H9 (cell line): ENCODE results near the gene UBXN10. TPM values are rescaled to one million over a fixed set of nuclear protein-coding genes. Genes with fewer than 3 reads are reported as not detected.

Source experiments
- DNase-seq: peaks from one replicate; pipeline ENCODE4 v3.0.0-alpha.2; 2017
- H2AFZ ChIP-seq: one replicate; pipeline ENCODE4 v1.6.1; 2013; ENCODE audit warnings: mild to moderate bottlenecking, low read length, control low read depth, moderate library complexity
- H2AK5ac ChIP-seq: 2 replicates; pipeline ENCODE4 v1.6.1; 2013; ENCODE audit warnings: low read length, control low read depth, mixed read lengths; ENCODE audit not compliant: insufficient read length
- H2BK120ac ChIP-seq: one replicate; pipeline ENCODE4 v1.6.1; 2013; ENCODE audit warnings: low read depth, mild to moderate bottlenecking, low read length, control low read depth, inconsistent platforms; ENCODE audit not compliant: poor library complexity, severe bottlenecking
- H2BK12ac ChIP-seq: 2 replicates; pipeline ENCODE4 v1.6.1; 2013; ENCODE audit warnings: low read length, control low read depth, mixed read lengths, low read depth; ENCODE audit not compliant: insufficient read length
- H2BK15ac ChIP-seq: 2 replicates; pipeline ENCODE4 v1.6.1; 2013; ENCODE audit warnings: low read depth, low read length, control low read depth
- H2BK20ac ChIP-seq: one replicate; pipeline ENCODE4 v1.6.1; 2013; ENCODE audit warnings: low read depth, mild to moderate bottlenecking, low read length, control low read depth, inconsistent platforms; ENCODE audit not compliant: poor library complexity, severe bottlenecking
- H2BK5ac ChIP-seq: 2 replicates; pipeline ENCODE4 v1.6.1; 2013; ENCODE audit warnings: low read length, control low read depth, mixed read lengths; ENCODE audit not compliant: insufficient read length
- H3K14ac ChIP-seq: 2 replicates; pipeline ENCODE4 v1.6.1; 2013; ENCODE audit warnings: low read length, control low read depth; ENCODE audit not compliant: insufficient read depth
- H3K18ac ChIP-seq: 2 replicates; pipeline ENCODE4 v1.6.1; 2013; ENCODE audit warnings: low read depth, mild to moderate bottlenecking, mixed read lengths, low read length, control low read depth; ENCODE audit not compliant: insufficient read length
- H3K23ac ChIP-seq: 2 replicates; pipeline ENCODE4 v1.6.1; 2013; ENCODE audit warnings: low read length, control low read depth, mixed read lengths, low read depth; ENCODE audit not compliant: insufficient read length
- H3K23me2 ChIP-seq: 2 replicates; pipeline ENCODE4 v1.6.1; 2013; ENCODE audit warnings: low read depth, mild to moderate bottlenecking, mixed read lengths, low read length, control low read depth; ENCODE audit not compliant: insufficient read length, poor library complexity, severe bottlenecking
- H3K27ac ChIP-seq: 2 replicates; pipeline ENCODE4 v1.5.1; 2013; ENCODE audit warnings: low read length, control low read depth, mixed read lengths, low read depth; ENCODE audit not compliant: insufficient read length
- H3K27me3 ChIP-seq: 2 replicates; pipeline ENCODE4 v1.6.1; 2013; ENCODE audit warnings: low read length, control low read depth, inconsistent platforms; ENCODE audit not compliant: insufficient read depth
- H3K4ac ChIP-seq: 2 replicates; pipeline ENCODE4 v1.6.1; 2013; ENCODE audit warnings: low read depth, mild to moderate bottlenecking, control low read depth, inconsistent platforms, low read length, moderate library complexity
- H3K4me1 ChIP-seq: 2 replicates; pipeline ENCODE4 v1.6.1; 2013; ENCODE audit warnings: low read length, control low read depth, inconsistent platforms; ENCODE audit not compliant: insufficient read depth
- H3K4me2 ChIP-seq: 2 replicates; pipeline ENCODE4 v1.6.1; 2013; ENCODE audit warnings: low read length, control low read depth, mixed read lengths; ENCODE audit not compliant: insufficient read length, insufficient read depth
- H3K56ac ChIP-seq: 2 replicates; pipeline ENCODE4 v1.6.1; 2013; ENCODE audit warnings: low read depth, mild to moderate bottlenecking, mixed read lengths, low read length, control low read depth; ENCODE audit not compliant: insufficient read length
- H3K79me1 ChIP-seq: 2 replicates; pipeline ENCODE4 v1.6.1; 2013; ENCODE audit warnings: low read depth, mild to moderate bottlenecking, moderate library complexity, low read length, control low read depth, inconsistent platforms; ENCODE audit not compliant: insufficient read depth, poor library complexity, severe bottlenecking
- H3K79me2 ChIP-seq: 2 replicates; pipeline ENCODE4 v1.6.1; 2013; ENCODE audit warnings: low read length, control low read depth, inconsistent platforms; ENCODE audit not compliant: insufficient read depth
- H3K9ac ChIP-seq: 2 replicates; pipeline ENCODE4 v1.6.1; 2013; ENCODE audit warnings: low read length, control low read depth, mixed read lengths; ENCODE audit not compliant: insufficient read length; ENCODE audit errors: extremely low read depth
- H3K9me3 ChIP-seq: one replicate; pipeline ENCODE4 v1.6.1; 2013; ENCODE audit warnings: low read depth, low read length, inconsistent platforms; ENCODE audit not compliant: control insufficient read depth
- H3T11ph ChIP-seq: one replicate; pipeline ENCODE4 v1.6.1; 2013; ENCODE audit warnings: mild to moderate bottlenecking, low read length, control low read depth, inconsistent platforms
- H4K20me1 ChIP-seq: one replicate; pipeline ENCODE4 v1.6.1; 2013; ENCODE audit not compliant: control insufficient read depth, insufficient read length, insufficient read depth
- H4K5ac ChIP-seq: 2 replicates; pipeline ENCODE4 v1.6.1; 2013; ENCODE audit warnings: low read depth, mild to moderate bottlenecking, mixed read lengths, low read length, control low read depth; ENCODE audit not compliant: insufficient read length
- H4K8ac ChIP-seq: replicated peaks from 2 replicates; pipeline ENCODE4 v1.6.1; 2013; ENCODE audit warnings: low read length, control low read depth, mixed read lengths, low read depth; ENCODE audit not compliant: insufficient read length
- H4K91ac ChIP-seq: 2 replicates; pipeline ENCODE4 v1.6.1; 2013; ENCODE audit warnings: low read depth, mild to moderate bottlenecking, moderate library complexity, mixed read lengths, low read length, control low read depth; ENCODE audit not compliant: insufficient read length
- H3K27ac Mint-ChIP-seq, 3 experiments: 2 replicates in 2 of 3; 3 replicates in 1 of 3; pipeline ENCODE4 v1.8.0; 2020 to 2021; ENCODE audit warnings: mixed read lengths in 3 of 3, mild to moderate bottlenecking in 1 of 3, moderate library complexity in 1 of 3
- H3K27me3 Mint-ChIP-seq: 2 replicates; pipeline ENCODE4 v1.8.0; 2021; ENCODE audit warnings: low read depth, mild to moderate bottlenecking, moderate library complexity, mixed read lengths
- H3K36me3 Mint-ChIP-seq, 3 experiments: 2 replicates in 2 of 3; 3 replicates in 1 of 3; pipeline ENCODE4 v1.8.0; 2020 to 2021; ENCODE audit warnings: low read depth in 3 of 3, mixed read lengths in 3 of 3; ENCODE audit not compliant: insufficient read depth in 1 of 3
- H3K4me1 Mint-ChIP-seq, 2 experiments: 2 replicates each; pipeline ENCODE4 v1.8.0; 2020; ENCODE audit warnings: mixed read lengths in 2 of 2
- H3K4me3 Mint-ChIP-seq, 2 experiments: 2 replicates in 1 of 2; 3 replicates in 1 of 2; pipeline ENCODE4 v1.8.0; 2020 to 2021; ENCODE audit warnings: mild to moderate bottlenecking in 2 of 2, mixed read lengths in 2 of 2, moderate library complexity in 1 of 2
- H3K9me3 Mint-ChIP-seq, 2 experiments: 2 replicates in 1 of 2; 3 replicates in 1 of 2; pipeline ENCODE4 v1.8.0; 2020; ENCODE audit warnings: mild to moderate bottlenecking in 2 of 2, mixed read lengths in 2 of 2, moderate library complexity in 1 of 2
- CTCF ChIP-seq: fragments of 200-600 bp; sonication (generic); conservative IDR thresholded peaks from 3 replicates; pipeline ENCODE4 v1.8.0; 2021; ENCODE audit warnings: antibody characterized with exemption, mild to moderate bottlenecking
- WGBS: extraction: QIAGEN DNeasy Blood & Tissue Kit; methylation state at CpG from one replicate; pipeline ENCODE4 v1.1.7; 2013; ENCODE audit warnings: missing lambda C conversion rate, low lambda C conversion rate, mixed read lengths; ENCODE audit not compliant: insufficient read length; ENCODE audit errors: extremely low coverage; 5-methylcytosine and 5-hydroxymethylcytosine counted together
- total RNA-seq: library from RNA; stranded (reverse); gene quantifications from 2 replicates; pipeline ENCODE4 v1.2.1, GENCODE V29; 2021

The UBXN10 gene
- total RNA-seq, 1 experiment from 2014 or later = 0.59 TPM

GRCh38 chr1:20195462-20195780 is 9.5 kb downstream of the UBXN10 start:
- Histone ChIP-seq H2BK120ac (no peak overlapping the region), H3K4me1 (no peaks in the 10 kb centered on the region), H2AFZ (no peak overlapping the region), H3K9me3 (no peaks in the 10 kb centered on the region), H2BK15ac (no peak overlapping the region), H3K4me2 (no peak overlapping the region), H3K23ac (no peak overlapping the region), H4K20me1 (no peaks in the 10 kb centered on the region), H3K4ac (no peak overlapping the region), H3K79me1 (no peaks in the 10 kb centered on the region), H3K27ac (no peak overlapping the region), H4K5ac (no peak overlapping the region), H3K18ac (no peak overlapping the region), H3K56ac (no peak overlapping the region), H3T11ph (no peak overlapping the region), H4K91ac (no peak overlapping the region), H4K8ac (no peak overlapping the region), H2BK5ac (no peak overlapping the region), H3K9ac (no peak overlapping the region), H2BK20ac (no peak overlapping the region), H3K27me3 (no peaks in the 10 kb centered on the region; the same call in 1 of the 2 replicates), H2AK5ac (no peak overlapping the region), H3K14ac (no peak overlapping the region), H3K79me2 (no peaks in the 10 kb centered on the region), H2BK12ac (no peak overlapping the region), H3K23me2 (no peaks in the 10 kb centered on the region)
- DNase-seq = no peak
- no peak overlapping the region for H3K4me3 Mint-ChIP-seq
- peaks cover 34% of the 10 kb centered on the region for H3K27me3 Mint-ChIP-seq
- H3K9me3 Mint-ChIP-seq = no peaks in the 10 kb centered on the region
- TF ChIP-seq CTCF = 0 out of 3 replicates have a peak, but pooled peaks have one; percentile 17
- WGBS = no CpG with 5 or more reads among the region's 4 CpGs
- no peak overlapping the region for H3K27ac Mint-ChIP-seq
- peaks cover 20 to 23% of the 10 kb centered on the region in 2 experiments for H3K4me1 Mint-ChIP-seq
- H3K36me3 Mint-ChIP-seq = no peaks in the 10 kb centered on the region; a peak in 1 of 7 replicates
